Kidney (tissue), 14 donors: ENCODE measurements around the gene FRAT2. TPM values are rescaled to one million over a fixed set of nuclear protein-coding genes. Genes with fewer than 3 reads are reported as not detected.

Experiments used
- DNase-seq, 5 donors: peaks; one replicate each; pipeline ENCODE4 v3.0.0-alpha.2; 2013 to 2020
- FAIRE-seq: peaks from 2 replicates; lab custom pipeline; 2012; peaks lifted over from hg19 to GRCh38; lab: Jason Lieb, UNC
- H3K27ac ChIP-seq, 2 donors: one replicate each; pipeline ENCODE4 v1.7.0; 2013; ENCODE audit warnings: low read depth in 2 of 2, low read length in 2 of 2, inconsistent platforms in 1 of 2
- H3K27me3 ChIP-seq: one replicate; pipeline ENCODE4 v1.7.1; 2013; ENCODE audit warnings: low read length, inconsistent platforms; ENCODE audit not compliant: control insufficient read depth, insufficient read depth
- H3K36me3 ChIP-seq, 3 donors: one replicate each; pipeline versions ENCODE4 v1.7.0 to v1.7.1; 2013; ENCODE audit warnings: low read length in 3 of 3, control low read depth in 1 of 3, inconsistent platforms in 1 of 3; ENCODE audit not compliant: insufficient read depth in 3 of 3, control insufficient read depth in 2 of 3
- H3K4me1 ChIP-seq, 3 donors: one replicate each; pipeline versions ENCODE4 v1.7.0 to v1.7.1; 2013; ENCODE audit warnings: low read length in 3 of 3, inconsistent platforms in 1 of 3, low read depth in 1 of 3; ENCODE audit not compliant: control insufficient read depth in 2 of 3, insufficient read depth in 2 of 3
- H3K4me3 ChIP-seq, 3 donors: one replicate each; pipeline versions ENCODE4 v1.7.0 to v1.8.1; 2013; ENCODE audit warnings: low read length in 3 of 3, control low read depth in 1 of 3, inconsistent platforms in 1 of 3
- H3K9ac ChIP-seq, 3 donors: one replicate each; pipeline versions ENCODE4 v1.7.0 to v1.7.1; 2013; ENCODE audit warnings: low read length in 3 of 3, control low read depth in 1 of 3, inconsistent platforms in 1 of 3
- H3K9me3 ChIP-seq, 3 donors: one replicate each; pipeline versions ENCODE4 v1.7.0 to v1.7.1; 2013; ENCODE audit warnings: low read length in 3 of 3, control low read depth in 1 of 3, inconsistent platforms in 1 of 3; ENCODE audit not compliant: control insufficient read depth in 2 of 3, insufficient read depth in 1 of 3
- CTCF ChIP-seq: IDR thresholded peaks from 3 replicates; pipeline ENCODE4 v1.5.1; 2012; ENCODE audit warnings: mild to moderate bottlenecking, moderate library complexity, borderline replicate concordance; ENCODE audit not compliant: insufficient read depth; ENCODE audit errors: extremely low read depth
- intact Hi-C: fragments of 100-400 bp; cut with DNase I; formaldehyde crosslinking; loops from one replicate; pipeline ENCODE4 v1.11.1; 2022
- polyA plus RNA-seq: library from polyadenylated mRNA; stranded (reverse); fragments of 350-450 nt; fragmentation: Illumina TruSeq; extraction: RNeasy Lipid Tissue Mini Kit (QIAGEN cat#74804); gene quantifications from one replicate; pipeline ENCODE4 v1.2.3, GENCODE V29; 2014; ENCODE audit warnings: low read depth, low replicate concordance; ENCODE audit not compliant: insufficient read depth
- total RNA-seq: library from RNA; stranded (reverse); fragmentation: NEBNext Ultra II Directional; extraction: Animal tissue kit (Norgen Biotek cat#: 25700); gene quantifications from one replicate; pipeline ENCODE4 v1.2.1, GENCODE V29; 2021
- donor health status: control.
- donor health status: control.
- donor health status: control.
- donor health status: control.
- donor health status: control.
- donor health status: DM: yes; HTN: yes; CAD: no.
- donor health status: Normal renal cell carcinoma (clear cell type).

FRAT2 gene
- total and polyA plus RNA-seq, 2 donors from 2014 or later = 5.4 to 16.8 TPM

GRCh38 chr10:97297556-97298222 lies 36.8 kb downstream of the FRAT2 start:
- Histone ChIP-seq H3K9me3 (no peaks in the 10 kb centered on the region), H3K27ac (no peak overlapping the region), H3K27me3 (no peaks in the 10 kb centered on the region), H3K36me3 (no peaks in the 10 kb centered on the region), H3K9ac (no peak overlapping the region), H3K4me1 (no peaks in the 10 kb centered on the region), H3K4me3 (no peak overlapping the region)
- FAIRE-seq (no peak), DNase-seq (peak in 3 of 5 donors; percentile 23 to 38 (median 37))
- no peak for TF ChIP-seq CTCF
- intact Hi-C loops = no loop called here

- FAIRE-seq (no peak), DNase-seq (no peak)
- peaks cover 0 to 4% (median 2%) of the 10 kb centered on the region in 3 donors for H3K4me1 ChIP-seq
- H3K9ac ChIP-seq = no peak overlapping the region
- H3K9me3 ChIP-seq = no peaks in the 10 kb centered on the region
- no peak overlapping the region for H3K4me3 ChIP-seq
- no peak for TF ChIP-seq CTCF
- intact Hi-C loops = no loop called here
- no peaks in the 10 kb centered on the region for H3K27me3 ChIP-seq
- H3K27ac ChIP-seq = no peak overlapping the region
- H3K36me3 ChIP-seq = no peaks in the 10 kb centered on the region
Measured at GRCh38 chr10:97292862-97293198, 41.7 kb downstream of the FRAT2 start.

DNA sequence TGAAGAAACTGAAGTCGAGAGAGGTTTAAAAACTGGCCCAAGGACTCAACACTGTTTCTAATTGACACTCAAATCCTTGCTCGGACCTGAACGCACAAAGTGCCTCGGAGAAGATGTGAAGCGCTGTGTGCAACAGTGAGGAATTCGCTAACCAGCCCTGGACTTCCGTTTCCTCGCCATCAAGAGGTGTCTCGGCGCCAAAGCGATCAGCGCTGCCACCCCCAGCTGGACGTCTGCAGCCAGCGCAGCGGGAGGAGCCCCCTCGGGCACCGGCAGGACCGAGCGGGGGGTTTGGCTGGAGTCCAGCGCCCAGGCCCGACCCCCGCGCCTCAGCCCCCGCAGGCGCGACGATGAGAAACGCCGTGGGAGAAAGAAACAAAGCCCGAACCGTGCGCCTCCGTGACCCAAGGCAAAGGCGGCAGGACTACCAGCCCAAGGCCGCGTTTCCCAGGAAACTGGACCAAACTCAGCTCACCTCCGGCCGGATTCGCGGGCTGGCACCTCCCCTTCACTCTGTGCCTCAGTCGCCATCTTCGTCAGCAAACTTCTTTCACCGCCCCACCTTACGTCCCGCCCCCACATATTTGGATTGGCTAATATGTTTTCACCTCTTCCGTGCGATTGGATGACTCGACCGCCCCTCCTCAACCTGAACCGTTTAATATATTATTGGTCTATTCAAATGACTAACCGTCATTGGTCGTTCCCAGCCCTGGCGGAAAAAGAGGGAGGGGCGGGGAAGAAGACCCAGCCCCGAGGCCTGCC lies 42.2 kb downstream of the FRAT2 start, which contains the start of gene ARHGAP19:
TSS of gene ARHGAP19 (minus strand) at position 541 of the 765 bp plus-strand sequence. CDS start at position 531, 10 bp downstream.
- DNase-seq (peak; percentile 97 to 99 (median 99)), FAIRE-seq (peak; percentile 99)
- Histone ChIP-seq H3K27ac (peak within 1 kb of the TSS; percentile 92 to 96), H3K9me3 (no peaks in the 10 kb centered on the region), H3K36me3 (no peaks in the 10 kb centered on the region), H3K4me3 (peak within 1 kb of the TSS; percentile 81 to 98 (median 97)), H3K27me3 (no peaks in the 10 kb centered on the region), H3K4me1 (peaks cover 0 to 4% (median 2%) of the 10 kb centered on the region in 3 donors), H3K9ac (peak within 1 kb of the TSS; percentile 63 to 92 (median 88))
- peak; percentile 2 for TF ChIP-seq CTCF
- intact Hi-C loops = no loop called here
